Mucosa of stomach (tissue), 1 donor: Measurements from ENCODE around the gene VEPH1.

Experiments used
- H3K27me3 ChIP-seq: one replicate; pipeline ENCODE4 v1.7.0; 2013; ENCODE audit warnings: mild to moderate bottlenecking, low read length; ENCODE audit not compliant: control insufficient read depth, insufficient read depth
- H3K36me3 ChIP-seq: one replicate; pipeline ENCODE4 v1.7.0; 2013; ENCODE audit warnings: low read length; ENCODE audit not compliant: control insufficient read depth, insufficient read depth
- H3K4me1 ChIP-seq: one replicate; pipeline ENCODE4 v1.7.0; 2013; ENCODE audit warnings: mild to moderate bottlenecking, low read length; ENCODE audit not compliant: control insufficient read depth, insufficient read depth
- H3K4me3 ChIP-seq: one replicate; pipeline ENCODE4 v1.7.0; 2013; ENCODE audit warnings: low read length
- H3K9ac ChIP-seq: one replicate; pipeline ENCODE4 v1.7.0; 2013; ENCODE audit warnings: mild to moderate bottlenecking, low read length, moderate library complexity
- H3K9me3 ChIP-seq: one replicate; pipeline ENCODE4 v1.7.0; 2013; ENCODE audit warnings: mild to moderate bottlenecking, low read length, moderate library complexity; ENCODE audit not compliant: control insufficient read depth
- donor health status: Pancreatic carcinoma.

Gene VEPH1

DNA sequence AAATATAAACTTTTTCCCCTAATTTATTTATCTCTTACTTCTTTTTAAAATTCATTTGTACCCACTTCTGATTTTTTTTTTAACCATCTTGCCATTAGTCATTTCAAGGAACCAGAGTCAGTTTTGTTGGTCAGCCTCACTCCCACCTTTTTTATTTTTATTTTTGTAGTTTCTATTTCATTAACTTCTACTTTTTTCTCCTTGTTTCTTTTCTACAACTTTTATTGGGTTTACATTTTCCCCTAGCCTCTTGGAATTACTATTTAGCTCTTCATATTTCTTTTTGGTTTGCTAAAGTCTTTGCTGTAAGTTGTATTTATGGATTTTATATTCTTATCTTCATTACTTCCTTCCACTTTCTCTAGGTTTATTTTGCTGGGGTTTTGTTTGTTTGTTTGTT lies 13.7 kb upstream of the VEPH1 start:
- no peaks in the 10 kb centered on the region for H3K36me3 ChIP-seq

DNA sequence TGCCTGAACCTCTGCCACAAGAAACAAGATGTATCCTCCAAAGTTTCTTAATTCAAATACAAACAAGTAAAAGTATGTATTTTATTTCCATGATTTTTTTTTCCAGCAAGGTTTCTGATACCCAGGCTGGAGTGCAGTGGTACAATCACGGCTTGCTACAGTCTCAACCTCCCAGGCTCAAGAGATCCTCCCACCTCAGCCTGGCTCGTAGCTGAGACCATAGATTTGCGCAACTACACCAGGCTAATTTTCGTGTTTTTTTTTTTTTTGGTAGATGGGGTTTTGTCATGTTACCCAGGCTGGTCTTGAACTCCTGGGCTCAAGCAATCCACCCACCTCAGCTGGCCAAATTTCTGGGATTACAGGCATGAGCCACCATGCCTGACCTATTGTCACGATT lies 12.2 kb upstream of the VEPH1 start:
- Histone ChIP-seq H3K4me1 (no peaks in the 10 kb centered on the region), H3K27me3 (no peaks in the 10 kb centered on the region), H3K9me3 (no peaks in the 10 kb centered on the region), H3K36me3 (no peaks in the 10 kb centered on the region), H3K4me3 (no peak overlapping the region), H3K9ac (no peak overlapping the region)

More for the DNA sequence above, 13.7 kb upstream of the VEPH1 start:
- H3K27me3 ChIP-seq: no peaks in the 10 kb centered on the region
- H3K9ac ChIP-seq: no peak overlapping the region
- H3K4me1 ChIP-seq: no peaks in the 10 kb centered on the region
- no peak overlapping the region for H3K4me3 ChIP-seq
- H3K9me3 ChIP-seq: no peaks in the 10 kb centered on the region

DNA sequence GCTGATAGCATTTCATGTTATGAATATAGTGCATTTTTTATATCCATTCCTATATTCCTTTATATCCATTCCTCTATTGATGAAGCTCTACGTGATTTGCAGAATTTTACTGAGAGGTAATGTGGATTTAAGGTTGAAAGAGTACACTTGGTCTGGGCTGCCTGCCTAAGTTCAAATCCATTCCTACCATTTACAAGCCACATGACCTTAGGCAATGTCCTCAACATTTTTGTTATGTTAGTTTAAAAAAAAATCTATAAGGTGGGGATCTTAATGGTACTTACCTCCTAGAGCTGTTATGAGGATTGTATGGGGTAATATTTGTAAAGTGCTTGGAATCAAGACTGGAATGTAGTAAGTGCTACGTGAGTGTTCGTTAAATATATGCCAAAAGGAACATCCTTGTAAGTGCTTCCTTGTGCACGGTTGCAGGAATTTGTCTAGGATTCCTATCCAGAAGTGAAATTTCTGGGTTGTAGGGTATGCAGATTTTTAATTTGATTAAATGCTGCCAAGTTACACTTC lies 11.2 kb upstream of the VEPH1 start:
- no peak overlapping the region for H3K4me3 ChIP-seq

DNA sequence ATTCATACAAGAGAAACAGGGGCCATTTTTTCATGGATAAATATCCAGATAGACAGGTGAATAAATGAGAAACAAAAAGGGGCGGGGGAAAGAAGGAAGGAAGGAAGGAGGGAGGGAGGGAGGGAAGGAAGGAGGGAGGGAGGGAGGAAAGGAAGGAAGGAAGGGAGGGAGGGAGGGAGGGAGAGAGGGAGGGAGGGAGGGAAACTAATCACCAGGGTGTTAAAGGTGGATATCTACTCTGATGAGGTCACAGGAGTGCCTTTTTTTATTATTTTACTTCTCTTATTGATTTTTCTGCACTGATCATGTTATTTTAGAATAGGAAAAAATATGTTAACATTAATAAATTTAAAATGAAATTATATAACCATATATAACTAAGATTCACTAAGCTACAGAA lies 10.4 kb upstream of the VEPH1 start:
- Histone ChIP-seq H3K9ac (no peak overlapping the region), H3K27me3 (no peaks in the 10 kb centered on the region), H3K4me1 (no peaks in the 10 kb centered on the region), H3K36me3 (no peaks in the 10 kb centered on the region), H3K9me3 (no peaks in the 10 kb centered on the region), H3K4me3 (no peak overlapping the region)

More for the DNA sequence above, 11.2 kb upstream of the VEPH1 start:
- Histone ChIP-seq H3K27me3 (no peaks in the 10 kb centered on the region), H3K36me3 (no peaks in the 10 kb centered on the region), H3K4me1 (no peaks in the 10 kb centered on the region), H3K9me3 (no peaks in the 10 kb centered on the region), H3K9ac (no peak overlapping the region)

DNA sequence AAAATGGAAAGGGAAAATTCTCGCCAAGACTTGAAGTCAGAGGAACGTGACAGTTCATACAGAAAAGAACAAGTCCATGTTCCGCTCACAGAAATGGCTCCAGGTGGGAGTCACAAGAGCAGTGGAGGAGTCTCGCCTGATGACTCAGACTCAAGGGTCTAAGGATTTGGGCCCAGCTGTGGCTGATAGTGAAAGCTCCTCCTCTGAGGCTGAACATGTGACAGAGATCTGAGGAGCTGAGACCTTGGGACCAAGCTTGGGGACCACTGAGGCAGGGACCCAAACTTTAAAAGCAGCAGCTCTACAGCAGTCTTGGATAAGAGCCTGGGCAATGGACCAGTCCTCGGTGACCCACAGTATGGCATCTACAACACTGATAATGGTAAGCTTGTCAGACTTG lies 9.3 kb upstream of the VEPH1 start:
- Histone ChIP-seq H3K4me3 (no peak overlapping the region), H3K9me3 (no peaks in the 10 kb centered on the region), H3K36me3 (no peaks in the 10 kb centered on the region), H3K4me1 (no peaks in the 10 kb centered on the region), H3K9ac (no peak overlapping the region), H3K27me3 (no peaks in the 10 kb centered on the region)

DNA sequence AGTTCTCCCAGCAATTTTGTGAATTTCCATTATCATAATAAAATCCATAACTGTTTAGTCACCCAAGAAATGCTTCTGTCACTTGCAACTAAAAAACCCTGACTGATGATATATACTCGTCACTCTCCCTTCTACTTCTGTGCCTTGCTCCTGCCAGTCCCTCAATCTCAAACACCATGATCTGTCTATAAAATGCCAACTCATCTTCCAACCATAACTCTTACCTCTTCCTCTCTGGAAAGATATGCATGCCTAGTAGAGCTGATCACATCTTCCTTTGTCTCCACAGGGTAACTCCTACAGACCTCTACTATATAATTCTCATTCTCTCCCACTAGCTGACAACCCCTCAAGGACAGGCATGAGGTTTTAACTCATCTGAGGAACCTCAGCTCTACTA lies 5.2 kb upstream of the VEPH1 start:
- Histone ChIP-seq H3K4me3 (no peak overlapping the region), H3K4me1 (no peaks in the 10 kb centered on the region), H3K9me3 (no peaks in the 10 kb centered on the region), H3K27me3 (no peaks in the 10 kb centered on the region), H3K36me3 (no peaks in the 10 kb centered on the region), H3K9ac (no peak overlapping the region)

DNA sequence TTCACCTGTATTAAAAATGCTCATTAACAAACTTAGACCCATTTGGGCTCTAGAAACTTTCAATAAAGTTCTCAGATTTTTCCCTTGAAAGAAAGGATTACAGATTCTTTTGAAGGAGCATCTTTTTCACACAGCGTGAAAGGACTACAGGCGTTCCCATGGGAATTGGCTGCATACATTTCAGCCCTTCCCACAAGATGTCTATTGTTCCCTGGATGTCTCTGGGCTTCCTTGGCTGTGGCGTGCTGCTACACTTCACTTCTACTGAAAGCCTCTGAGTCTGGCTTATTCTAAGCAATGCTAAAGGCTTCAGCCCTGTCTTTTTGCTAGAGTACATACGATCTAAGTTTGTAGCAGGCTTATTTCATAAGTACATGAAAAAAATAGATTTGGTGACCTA lies 1.4 kb downstream of the VEPH1 start:
- Histone ChIP-seq H3K27me3 (peaks cover 8% of the 10 kb centered on the region), H3K9ac (no peak overlapping the region), H3K4me1 (peaks cover 11% of the 10 kb centered on the region), H3K9me3 (no peaks in the 10 kb centered on the region), H3K36me3 (no peaks in the 10 kb centered on the region), H3K4me3 (no peak overlapping the region)

DNA sequence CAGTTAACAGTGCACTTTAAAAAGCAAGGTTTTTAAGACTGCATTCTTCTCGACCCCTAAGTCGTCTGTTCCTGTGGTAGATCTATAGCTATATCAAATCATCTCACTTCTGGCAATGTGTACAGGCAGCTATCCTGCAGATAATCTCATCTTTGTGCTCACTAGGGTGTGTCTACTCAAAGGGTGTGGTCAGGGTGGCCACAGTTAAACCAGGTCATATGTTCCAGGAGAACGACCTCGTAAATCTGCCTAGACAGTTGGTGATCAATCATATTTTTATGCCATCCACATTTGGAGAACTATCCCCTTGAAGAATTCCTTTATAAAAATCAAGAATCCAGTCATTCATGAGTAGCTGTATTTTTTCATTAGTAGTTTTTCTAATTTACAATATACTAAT lies 3.0 kb downstream of the VEPH1 start:
- Histone ChIP-seq H3K4me3 (peak overlapping the region; percentile 9), H3K27me3 (peaks cover 8% of the 10 kb centered on the region), H3K4me1 (peaks cover 11% of the 10 kb centered on the region), H3K9me3 (no peaks in the 10 kb centered on the region), H3K36me3 (no peaks in the 10 kb centered on the region), H3K9ac (no peak overlapping the region)

DNA sequence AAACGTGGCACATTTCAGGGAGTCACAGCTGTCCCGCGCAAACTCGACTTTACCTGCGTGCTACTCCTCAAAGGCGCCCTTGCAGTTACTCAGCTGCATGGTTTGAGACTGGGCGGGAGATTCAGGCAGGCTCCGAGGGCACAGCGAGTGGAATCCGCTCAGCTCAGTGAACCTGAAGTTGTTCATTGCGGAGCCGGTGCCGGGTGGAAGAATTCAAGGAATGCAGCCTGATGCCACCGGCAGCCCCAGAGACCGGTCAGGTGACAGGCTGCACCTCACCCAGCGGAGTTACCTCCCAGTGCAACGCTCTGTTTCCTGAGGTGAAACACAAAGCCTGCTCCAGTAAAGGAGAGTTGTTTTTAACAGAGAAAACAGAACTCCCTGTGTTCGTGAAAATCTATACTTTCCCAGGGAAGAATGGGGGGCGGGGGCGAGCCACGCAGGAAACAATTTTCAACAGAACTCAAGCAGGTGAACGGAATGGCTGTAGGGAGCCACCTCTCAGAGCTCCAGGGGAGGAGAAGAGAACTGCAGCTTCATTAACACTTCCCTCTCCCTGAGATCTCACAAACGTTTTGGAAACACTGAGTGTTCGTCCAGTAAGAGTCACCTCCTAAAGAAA lies 3.8 kb downstream of the VEPH1 start:
- Histone ChIP-seq H3K27me3 (peaks cover 8% of the 10 kb centered on the region), H3K36me3 (no peaks in the 10 kb centered on the region), H3K4me1 (peaks cover 11% of the 10 kb centered on the region), H3K4me3 (peak overlapping the region; percentile 9), H3K9ac (no peak overlapping the region), H3K9me3 (no peaks in the 10 kb centered on the region)

DNA sequence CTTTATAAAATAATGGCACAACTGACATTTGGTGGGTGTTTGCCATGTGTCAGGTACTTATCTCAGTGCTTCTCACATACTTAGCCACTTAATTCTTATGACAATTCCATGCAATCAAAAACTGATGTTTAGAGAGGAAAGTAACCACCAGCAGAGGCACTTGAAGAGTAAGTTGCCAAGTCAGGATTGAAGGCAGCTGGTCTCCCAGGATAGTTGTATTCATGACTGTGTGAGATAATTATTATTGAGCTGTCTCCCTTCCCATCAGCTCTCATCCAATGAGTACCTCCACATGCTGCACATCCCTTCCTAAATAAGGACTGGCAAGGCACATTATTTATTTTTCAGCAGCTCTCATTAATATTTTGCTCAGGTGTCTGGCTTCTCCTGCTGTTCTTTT lies 4.8 kb downstream of the VEPH1 start:
- Histone ChIP-seq H3K27me3 (peaks cover 8% of the 10 kb centered on the region), H3K4me1 (peaks cover 11% of the 10 kb centered on the region), H3K4me3 (no peak overlapping the region), H3K36me3 (no peaks in the 10 kb centered on the region), H3K9ac (no peak overlapping the region), H3K9me3 (no peaks in the 10 kb centered on the region)

DNA sequence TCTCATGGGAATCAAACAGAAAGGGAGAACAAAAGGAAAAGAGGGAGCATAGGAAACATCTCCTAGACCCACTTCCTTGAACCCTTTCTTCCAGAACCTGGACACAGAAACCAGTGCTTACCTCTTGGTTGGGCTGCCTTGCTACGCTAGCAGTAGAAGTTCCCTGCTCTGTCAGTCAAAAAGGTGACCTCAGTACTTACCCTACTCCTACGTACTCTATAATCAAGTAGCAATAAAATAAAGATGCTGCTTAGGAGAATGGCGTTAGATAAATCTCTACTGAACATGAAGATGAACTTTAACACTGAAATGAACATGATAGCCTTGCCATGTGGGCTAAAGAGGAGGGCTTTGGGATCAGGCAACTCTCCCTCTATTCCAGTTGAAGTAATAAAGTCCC lies 7.4 kb downstream of the VEPH1 start:
- peaks cover 11% of the 10 kb centered on the region for H3K4me1 ChIP-seq
- no peak overlapping the region for H3K9ac ChIP-seq
- H3K36me3 ChIP-seq: no peaks in the 10 kb centered on the region
- H3K4me3 ChIP-seq: no peak overlapping the region
- peaks cover 8% of the 10 kb centered on the region for H3K27me3 ChIP-seq
- H3K9me3 ChIP-seq: no peaks in the 10 kb centered on the region

DNA sequence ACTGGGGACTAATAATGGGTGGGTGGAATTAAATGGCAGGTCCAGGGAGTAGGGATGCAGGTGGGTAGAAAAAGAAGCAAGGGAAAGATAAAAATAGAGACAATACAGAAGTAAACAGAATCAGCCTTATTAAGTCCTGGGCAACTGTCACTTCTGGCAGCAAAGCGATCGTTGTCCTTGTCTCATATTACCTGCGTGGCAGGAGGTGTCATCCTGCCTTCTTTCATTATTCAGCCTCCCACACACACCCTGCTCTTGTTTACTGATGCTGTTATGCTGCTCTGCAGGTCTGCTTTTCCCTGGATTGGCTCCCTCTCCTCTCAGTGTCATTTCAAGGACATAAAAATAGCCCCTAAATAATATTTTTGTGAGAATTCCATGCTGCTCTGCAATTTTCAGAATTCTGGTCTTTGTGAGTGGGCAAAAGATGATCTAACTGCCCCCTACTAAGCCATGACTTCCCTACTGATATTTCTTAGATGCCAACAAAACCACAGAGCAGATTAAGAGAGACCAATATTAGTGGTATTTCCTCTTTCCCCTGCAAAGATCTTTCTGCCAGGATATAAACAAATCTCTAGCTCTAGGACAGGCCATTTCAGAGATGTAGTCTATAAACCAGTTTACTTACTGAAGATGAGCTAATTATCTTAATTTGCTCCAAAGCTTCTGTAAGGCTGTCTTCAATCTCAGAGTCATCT lies 8.5 kb downstream of the VEPH1 start:
- Histone ChIP-seq H3K9me3 (no peaks in the 10 kb centered on the region), H3K4me3 (no peak overlapping the region), H3K27me3 (peaks cover 6% of the 10 kb centered on the region), H3K4me1 (peaks cover 5% of the 10 kb centered on the region), H3K9ac (no peak overlapping the region), H3K36me3 (no peaks in the 10 kb centered on the region)
